Bronchial epithelial cell (primary cell): ENCODE results near the gene DTNB. TPM values are rescaled to one million over a fixed set of nuclear protein-coding genes. Genes with fewer than 3 reads are reported as not detected.
"Not testable (repeated sequence)": the region's sequence is repeated elsewhere in the genome, so short reads cannot be mapped to it uniquely, and the experiment has no call there.

ENCODE experiments used
- DNase-seq: peaks from one replicate; pipeline ENCODE4 v3.0.0-alpha.2; 2010; ENCODE audit warnings: low read depth
- FAIRE-seq: peaks from 2 replicates; lab custom pipeline; 2011; peaks lifted over from hg19 to GRCh38; lab: Jason Lieb, UNC
- H3K27me3 ChIP-seq: 2 replicates; pipeline ENCODE4 v1.5.1; 2011; ENCODE audit warnings: low read length; ENCODE audit not compliant: control insufficient read depth, insufficient read depth
- H3K36me3 ChIP-seq: 2 replicates; pipeline ENCODE4 v1.5.1; 2011; ENCODE audit warnings: low read length; ENCODE audit not compliant: control insufficient read depth, insufficient read depth
- H3K4me3 ChIP-seq: 2 replicates; pipeline ENCODE4 v1.5.1; 2011; ENCODE audit warnings: mild to moderate bottlenecking, low read depth, low read length, control low read depth
- CTCF ChIP-seq: IDR thresholded peaks from 2 replicates; pipeline ENCODE4 v1.5.1; 2011; ENCODE audit warnings: mild to moderate bottlenecking, moderate library complexity, low read length, control low read depth, inconsistent platforms; ENCODE audit not compliant: insufficient read depth, severe bottlenecking
- total RNA-seq: library from RNA; depleted of rRNA; stranded (reverse); fragments of >200 nt; gene quantifications from 2 replicates; pipeline ENCODE4 v1.2.1, GENCODE V29; 2014

DTNB gene
- total RNA-seq, 1 donor from 2014 or later: 8.4 TPM

- FAIRE-seq (no peak), DNase-seq (no peak)
- H3K27me3 ChIP-seq: no peaks in the 10 kb centered on the region
- TF ChIP-seq CTCF: no peak
- H3K36me3 ChIP-seq: no peaks in the 10 kb centered on the region
- H3K4me3 ChIP-seq: no peak overlapping the region
Measured at GRCh38 chr2:25539136-25539535, 134.2 kb downstream of the DTNB start.

GRCh38 chr2:25537526-25537925 lies 135.9 kb downstream of the DTNB start:
- Histone ChIP-seq H3K36me3 (no peaks in the 10 kb centered on the region), H3K27me3 (no peaks in the 10 kb centered on the region), H3K4me3 (no peak overlapping the region)
- no peak for TF ChIP-seq CTCF
- DNase-seq (no peak), FAIRE-seq (no peak)

- H3K36me3 ChIP-seq, H3K4me3 ChIP-seq, H3K27me3 ChIP-seq, DNase-seq, FAIRE-seq: not testable (repeated sequence)
Measured at GRCh38 chr2:25535411-25536289, 137.7 kb downstream of the DTNB start.

GRCh38 chr2:25534937-25535336 lies 138.4 kb downstream of the DTNB start:
- not testable (repeated sequence) for H3K36me3 ChIP-seq, H3K27me3 ChIP-seq, DNase-seq, H3K4me3 ChIP-seq, FAIRE-seq

GRCh38 chr2:25534455-25534854 lies 138.9 kb downstream of the DTNB start:
- FAIRE-seq (no peak), DNase-seq (no peak)
- no peak for TF ChIP-seq CTCF
- no peaks in the 10 kb centered on the region for H3K36me3 ChIP-seq
- no peak overlapping the region for H3K4me3 ChIP-seq
- H3K27me3 ChIP-seq: no peaks in the 10 kb centered on the region

GRCh38 chr2:25533771-25534170 lies 139.6 kb downstream of the DTNB start:
- H3K36me3 ChIP-seq, DNase-seq, H3K27me3 ChIP-seq, FAIRE-seq, H3K4me3 ChIP-seq: not testable (repeated sequence)

- H3K27me3 ChIP-seq: no peaks in the 10 kb centered on the region
- DNase-seq: no peak
- FAIRE-seq: no peak
- TF ChIP-seq CTCF: no peak
- H3K36me3 ChIP-seq: no peaks in the 10 kb centered on the region
- no peak overlapping the region for H3K4me3 ChIP-seq
Measured at GRCh38 chr2:25532521-25532920, 140.9 kb downstream of the DTNB start.
